GM08714 (cell line): ENCODE results near the gene DPF3.

Source experiments
- H3K4me3 ChIP-seq: fragments of 200-500 bp; sonication (Bioruptor generic); 2 replicates; pipeline ENCODE4 v1.5.1; 2014; ENCODE audit warnings: mild to moderate bottlenecking, low read length, inconsistent platforms
- ZNF274 ChIP-seq: IDR thresholded peaks from 2 replicates; pipeline ENCODE4 v1.6.1; 2012; ENCODE audit warnings: mild to moderate bottlenecking, low read depth, low read length

DPF3 gene

GRCh38 chr14:72740504-72740961 lies 153.4 kb downstream of the DPF3 start:
- H3K4me3 ChIP-seq, result no peak overlapping the region
- no peak for TF ChIP-seq ZNF274

GRCh38 chr14:72739446-72740405 lies 154.2 kb downstream of the DPF3 start:
- TF ChIP-seq ZNF274, result no peak
- H3K4me3 ChIP-seq, result no peak overlapping the region

GRCh38 chr14:72738161-72738611 lies 155.7 kb downstream of the DPF3 start:
- no peak for TF ChIP-seq ZNF274
- no peak overlapping the region for H3K4me3 ChIP-seq

- no peak overlapping the region for H3K4me3 ChIP-seq
- TF ChIP-seq ZNF274, result no peak
Measured at GRCh38 chr14:72737560-72737943, 156.3 kb downstream of the DPF3 start.

- H3K4me3 ChIP-seq, result no peak overlapping the region
- TF ChIP-seq ZNF274, result no peak
Measured at GRCh38 chr14:72736786-72737559, 156.9 kb downstream of the DPF3 start.

- no peak overlapping the region for H3K4me3 ChIP-seq
- no peak for TF ChIP-seq ZNF274
Measured at GRCh38 chr14:72736308-72736707, 157.6 kb downstream of the DPF3 start.

- TF ChIP-seq ZNF274, result no peak
- H3K4me3 ChIP-seq, result no peak overlapping the region
Measured at GRCh38 chr14:72732022-72732780, 161.7 kb downstream of the DPF3 start.

GRCh38 chr14:72731252-72732020 lies 162.5 kb downstream of the DPF3 start:
- no peak for TF ChIP-seq ZNF274
- no peak overlapping the region for H3K4me3 ChIP-seq

- no peak for TF ChIP-seq ZNF274
- H3K4me3 ChIP-seq, result no peak overlapping the region
Measured at GRCh38 chr14:72730468-72730867, 163.4 kb downstream of the DPF3 start.

- TF ChIP-seq ZNF274, result no peak
- no peak overlapping the region for H3K4me3 ChIP-seq
Measured at GRCh38 chr14:72726444-72726843, 167.5 kb downstream of the DPF3 start.

GRCh38 chr14:72723858-72724530 lies 169.9 kb downstream of the DPF3 start:
- no peak overlapping the region for H3K4me3 ChIP-seq
- no peak for TF ChIP-seq ZNF274

- H3K4me3 ChIP-seq, result no peak overlapping the region
- TF ChIP-seq ZNF274, result no peak
Measured at GRCh38 chr14:72722201-72722785, 171.6 kb downstream of the DPF3 start.
